RWPE2 (cell line): ENCODE measurements around the gene GNAQ.

Experiments used
- ATAC-seq: fragments of 200-7000 bp; cut with Tn5 transposase; 3 replicates; pipeline ENCODE4 v1.9.1; 2021; ENCODE audit warnings: low read depth
- DNase-seq: peaks from one replicate; pipeline ENCODE4 v3.0.0-alpha.2; 2020; ENCODE audit warnings: low spot score
- H3K27ac ChIP-seq: fragments of 450-650 bp; 2 replicates; pipeline ENCODE4 v1.5.1; 2017; ENCODE audit warnings: mild to moderate bottlenecking; ENCODE audit not compliant: poor library complexity, severe bottlenecking
- H3K27me3 ChIP-seq: fragments of 250-450 bp; sonication (Bioruptor Pico); 2 replicates; pipeline ENCODE4 v1.5.1; 2021; ENCODE audit warnings: mild to moderate bottlenecking, moderate library complexity; ENCODE audit not compliant: insufficient read depth, poor library complexity, severe bottlenecking
- H3K36me3 ChIP-seq: fragments of 250-450 bp; sonication (Bioruptor Pico); 2 replicates; pipeline ENCODE4 v1.5.1; 2020; ENCODE audit warnings: low read depth, mild to moderate bottlenecking, moderate library complexity
- H3K4me1 ChIP-seq: fragments of 250-450 bp; sonication (Bioruptor Pico); 2 replicates; pipeline ENCODE4 v1.5.1; 2021; ENCODE audit warnings: mild to moderate bottlenecking, moderate library complexity; ENCODE audit not compliant: insufficient read depth, poor library complexity, severe bottlenecking
- H3K4me3 ChIP-seq: fragments of 250-450 bp; sonication (Bioruptor Pico); 2 replicates; pipeline ENCODE4 v1.5.1; 2021; ENCODE audit warnings: mild to moderate bottlenecking, moderate library complexity; ENCODE audit not compliant: severe bottlenecking
- H3K9me3 ChIP-seq: fragments of 250-450 bp; sonication (Bioruptor Pico); 2 replicates; pipeline ENCODE4 v1.5.1; 2021; ENCODE audit warnings: mild to moderate bottlenecking, moderate library complexity; ENCODE audit not compliant: severe bottlenecking
- TF ChIP-seq, protein P1 (sequence below): fragments of 450-650 bp; IDR thresholded peaks from one replicate; pipeline ENCODE4 v1.5.1; 2017; ENCODE audit warnings: mild to moderate bottlenecking, moderate library complexity; ENCODE audit not compliant: poor library complexity, severe bottlenecking

The GNAQ gene

DNA sequence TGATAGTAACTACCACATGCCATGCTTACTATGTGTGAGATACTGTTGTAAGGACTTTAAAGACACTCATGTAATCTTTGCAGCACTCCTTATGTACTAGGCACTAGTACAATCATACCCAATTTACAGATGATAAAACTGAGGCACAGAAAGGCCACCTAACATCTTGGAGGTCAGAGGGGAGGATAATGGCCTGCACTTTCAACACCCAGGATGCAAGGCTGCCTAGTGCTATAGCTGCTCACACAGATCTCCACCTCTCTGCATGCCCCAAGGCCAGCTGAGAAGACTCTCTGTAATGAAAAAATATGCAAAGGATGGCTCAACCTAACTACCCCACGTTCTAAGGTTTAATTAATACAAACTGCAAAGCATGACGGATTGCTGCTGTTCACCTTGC lies 57.2 kb downstream of the GNAQ start:
- H3K27ac ChIP-seq: no peak overlapping the region
- peaks cover 2% of the 10 kb centered on the region for H3K9me3 ChIP-seq
- H3K27me3 ChIP-seq: no peaks in the 10 kb centered on the region
- DNase-seq: no peak
- TF ChIP-seq, protein P1, sequence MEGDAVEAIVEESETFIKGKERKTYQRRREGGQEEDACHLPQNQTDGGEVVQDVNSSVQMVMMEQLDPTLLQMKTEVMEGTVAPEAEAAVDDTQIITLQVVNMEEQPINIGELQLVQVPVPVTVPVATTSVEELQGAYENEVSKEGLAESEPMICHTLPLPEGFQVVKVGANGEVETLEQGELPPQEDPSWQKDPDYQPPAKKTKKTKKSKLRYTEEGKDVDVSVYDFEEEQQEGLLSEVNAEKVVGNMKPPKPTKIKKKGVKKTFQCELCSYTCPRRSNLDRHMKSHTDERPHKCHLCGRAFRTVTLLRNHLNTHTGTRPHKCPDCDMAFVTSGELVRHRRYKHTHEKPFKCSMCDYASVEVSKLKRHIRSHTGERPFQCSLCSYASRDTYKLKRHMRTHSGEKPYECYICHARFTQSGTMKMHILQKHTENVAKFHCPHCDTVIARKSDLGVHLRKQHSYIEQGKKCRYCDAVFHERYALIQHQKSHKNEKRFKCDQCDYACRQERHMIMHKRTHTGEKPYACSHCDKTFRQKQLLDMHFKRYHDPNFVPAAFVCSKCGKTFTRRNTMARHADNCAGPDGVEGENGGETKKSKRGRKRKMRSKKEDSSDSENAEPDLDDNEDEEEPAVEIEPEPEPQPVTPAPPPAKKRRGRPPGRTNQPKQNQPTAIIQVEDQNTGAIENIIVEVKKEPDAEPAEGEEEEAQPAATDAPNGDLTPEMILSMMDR: no peak
- no peak for ATAC-seq
- H3K4me3 ChIP-seq: no peak overlapping the region
- H3K36me3 ChIP-seq: peaks cover 3% of the 10 kb centered on the region
- peaks cover 21% of the 10 kb centered on the region for H3K4me1 ChIP-seq

DNA sequence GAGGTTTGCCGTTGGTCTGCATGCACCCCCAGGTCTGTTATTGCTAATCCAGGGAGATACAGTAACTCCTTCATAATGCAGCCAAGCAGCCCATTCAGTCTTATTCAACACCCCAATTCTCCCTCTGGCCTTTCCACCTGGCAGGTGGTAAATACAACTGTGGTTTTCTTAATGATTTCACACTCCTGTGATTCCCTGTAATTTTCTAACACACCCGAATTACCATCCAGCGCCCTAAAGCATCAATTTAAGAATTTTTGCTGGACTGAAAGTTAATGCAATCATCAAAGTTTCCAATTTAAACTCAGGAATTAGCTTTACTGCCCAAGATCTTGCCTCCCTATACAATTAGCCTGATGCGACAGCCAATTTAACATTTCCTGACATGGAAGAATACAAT lies 62.5 kb downstream of the GNAQ start:
- Histone ChIP-seq H3K27me3 (no peaks in the 10 kb centered on the region), H3K4me3 (no peak overlapping the region), H3K27ac (no peak overlapping the region), H3K4me1 (no peaks in the 10 kb centered on the region), H3K9me3 (peaks cover 2% of the 10 kb centered on the region), H3K36me3 (0 out of 2 replicates have a peak, but pooled peaks cover 4% of the 10 kb centered on the region)
- no peak for DNase-seq
- TF ChIP-seq, protein P1: no peak
- no peak for ATAC-seq

DNA sequence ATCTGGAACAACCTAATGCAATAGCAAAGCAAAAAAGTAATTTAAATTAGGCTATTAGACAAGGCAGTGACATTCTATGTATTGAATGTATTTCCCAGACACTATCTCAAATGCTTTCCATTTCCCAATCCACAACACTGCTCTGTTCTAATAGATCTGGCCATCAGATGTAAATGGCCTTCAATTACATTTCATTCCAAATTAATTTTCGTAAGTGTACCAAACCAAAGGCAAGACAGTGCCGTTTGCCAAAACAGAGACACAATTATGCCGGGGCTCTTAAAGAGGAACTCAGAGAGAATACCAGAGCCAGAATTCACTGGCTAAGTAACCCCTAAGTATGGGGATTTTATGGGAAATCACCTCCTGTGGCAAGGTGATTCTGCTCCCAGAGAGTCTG lies 63.1 kb downstream of the GNAQ start:
- no peak overlapping the region for H3K4me3 ChIP-seq
- no peaks in the 10 kb centered on the region for H3K4me1 ChIP-seq
- H3K27me3 ChIP-seq: no peaks in the 10 kb centered on the region
- TF ChIP-seq, protein P1: no peak
- H3K36me3 ChIP-seq: 0 out of 2 replicates have a peak, but pooled peaks cover 4% of the 10 kb centered on the region
- no peak for ATAC-seq
- H3K9me3 ChIP-seq: peaks cover 2% of the 10 kb centered on the region
- H3K27ac ChIP-seq: no peak overlapping the region
- DNase-seq: no peak

DNA sequence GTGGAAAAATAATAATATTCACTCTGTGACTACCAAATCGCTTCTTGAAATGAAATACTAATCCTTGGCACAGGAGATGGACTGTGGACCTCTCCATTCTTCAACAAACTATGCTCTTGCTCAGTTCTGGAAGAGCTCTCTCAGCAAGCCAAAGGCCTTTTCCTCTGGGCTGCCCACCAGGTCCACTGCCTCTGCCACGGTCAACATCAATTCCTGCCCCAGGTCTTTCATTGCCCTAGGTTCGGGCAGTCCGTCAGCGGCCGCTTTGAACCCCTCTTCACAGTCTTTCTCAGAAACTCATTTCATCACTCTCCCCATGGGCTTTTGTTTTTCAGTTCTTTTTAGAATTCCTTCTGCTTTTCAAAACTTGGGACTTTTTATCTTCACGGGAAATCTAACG lies 64.9 kb downstream of the GNAQ start:
- TF ChIP-seq, protein P1: no peak
- 0 out of 2 replicates have a peak, but pooled peaks cover 4% of the 10 kb centered on the region for H3K36me3 ChIP-seq
- DNase-seq (no peak), ATAC-seq (no peak)
- no peak overlapping the region for H3K4me3 ChIP-seq
- H3K9me3 ChIP-seq: no peaks in the 10 kb centered on the region
- H3K27ac ChIP-seq: no peak overlapping the region
- peaks cover 6% of the 10 kb centered on the region for H3K4me1 ChIP-seq
- no peaks in the 10 kb centered on the region for H3K27me3 ChIP-seq

DNA sequence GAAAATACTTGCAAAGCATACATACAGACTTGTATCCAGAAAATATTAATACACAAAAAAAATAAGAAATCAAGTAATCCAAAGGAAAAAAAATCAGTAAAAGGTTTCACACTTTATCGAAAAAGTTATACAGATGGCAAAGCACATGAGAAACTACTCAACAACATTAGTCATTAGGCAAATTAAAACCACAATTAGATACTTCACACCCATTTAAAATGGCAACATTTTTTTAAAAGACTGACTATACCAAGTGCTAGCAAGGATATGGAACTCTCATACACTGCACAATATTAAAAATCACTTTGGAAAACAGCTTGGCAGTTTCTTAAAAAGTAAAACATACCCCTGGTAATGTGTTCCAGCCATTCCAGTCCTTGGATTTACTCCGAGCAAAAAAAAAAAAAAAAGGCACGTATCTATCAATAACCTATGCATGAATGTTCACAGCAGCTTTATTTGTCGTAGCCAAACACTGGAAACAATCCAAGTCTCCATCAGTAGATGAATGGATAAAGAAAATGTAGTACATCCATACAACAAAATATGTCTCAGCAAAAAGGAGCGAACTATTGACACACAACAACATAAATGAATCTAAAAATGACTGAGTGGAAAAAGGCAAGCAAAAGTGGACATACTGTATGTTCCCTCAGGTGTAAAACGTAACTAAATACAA lies 66.0 kb downstream of the GNAQ start:
- no peak for ATAC-seq

More for the DNA sequence above, 66.0 kb downstream of the GNAQ start:
- TF ChIP-seq, protein P1: no peak
- H3K27me3 ChIP-seq: no peaks in the 10 kb centered on the region
- H3K4me3 ChIP-seq: no peak overlapping the region
- H3K9me3 ChIP-seq: no peaks in the 10 kb centered on the region
- H3K36me3 ChIP-seq: 0 out of 2 replicates have a peak, but pooled peaks cover 4% of the 10 kb centered on the region
- peaks cover 17% of the 10 kb centered on the region for H3K4me1 ChIP-seq
- no peak for DNase-seq
- no peak overlapping the region for H3K27ac ChIP-seq
